HG03460 (cell line): ENCODE data around the gene CDK2AP2.
"Not testable (repeated sequence)": the region's sequence is repeated elsewhere in the genome, so short reads cannot be mapped to it uniquely, and the experiment has no call there.

Source experiments
- ATAC-seq: cut with Tn5 transposase; IDR thresholded peaks from one replicate; pipeline ENCODE4 v1.9.1; 2021; ENCODE audit not compliant: unreplicated experiment

Gene CDK2AP2

GRCh38 chr11:67524480-67524808, 16.5 kb upstream of the CDK2AP2 start:
- no peak for ATAC-seq

GRCh38 chr11:67523556-67524479, 15.9 kb upstream of the CDK2AP2 start:
- no peak for ATAC-seq

GRCh38 chr11:67522844-67523555, 15.0 kb upstream of the CDK2AP2 start, which contains the start of gene CABP2:
Gene CABP2 (minus strand): TSS chr11:67523446. CDS start chr11:67523326, 120 bp downstream.
- no peak for ATAC-seq

GRCh38 chr11:67522338-67522737, 14.4 kb upstream of the CDK2AP2 start:
- ATAC-seq: no peak

- no peak for ATAC-seq
Observed at GRCh38 chr11:67521924-67522323, 14.0 kb upstream of the CDK2AP2 start.

GRCh38 chr11:67520856-67521824, 13.2 kb upstream of the CDK2AP2 start:
- no peak for ATAC-seq

- ATAC-seq: no peak
Observed at GRCh38 chr11:67519726-67520125, 11.8 kb upstream of the CDK2AP2 start.

GRCh38 chr11:67517784-67518552, 10.0 kb upstream of the CDK2AP2 start:
- ATAC-seq: no peak

GRCh38 chr11:67516806-67517205, 8.8 kb upstream of the CDK2AP2 start:
- no peak for ATAC-seq

- no peak for ATAC-seq
Observed at GRCh38 chr11:67514116-67514515, 6.2 kb upstream of the CDK2AP2 start.

- ATAC-seq: not testable (repeated sequence)
Observed at GRCh38 chr11:67511558-67511957, 3.6 kb upstream of the CDK2AP2 start.

- ATAC-seq: no peak
Observed at GRCh38 chr11:67510023-67510345, 2.0 kb upstream of the CDK2AP2 start.

- peak; percentile 34 for ATAC-seq
Observed at GRCh38 chr11:67508486-67509121, 642 bp upstream of the CDK2AP2 start.

GRCh38 chr11:67507242-67507863, 609 bp downstream of the CDK2AP2 start:
- no peak for ATAC-seq

- ATAC-seq: no peak
Observed at GRCh38 chr11:67506426-67507051, 1.4 kb downstream of the CDK2AP2 start.

GRCh38 chr11:67505605-67506396, 2.2 kb downstream of the CDK2AP2 start:
- ATAC-seq: no peak

GRCh38 chr11:67504950-67505581, 2.9 kb downstream of the CDK2AP2 start, which contains the start of gene PITPNM1:
Gene PITPNM1 (minus strand): TSS chr11:67505363. CDS start chr11:67504180, 1,183 bp downstream.
- ATAC-seq: no peak
